NT2/D1 (cell line): ENCODE measurements around the gene HAND2.

Source experiments
- DNase-seq: peaks from one replicate; pipeline ENCODE4 v3.0.0-alpha.2; 2011; ENCODE audit warnings: low read depth, low spot score
- H3K27me3 ChIP-seq: 2 replicates; pipeline ENCODE4 v1.6.0; 2011; ENCODE audit warnings: mild to moderate bottlenecking; ENCODE audit not compliant: insufficient read length, insufficient read depth
- H3K36me3 ChIP-seq: 2 replicates; pipeline ENCODE4 v1.6.1; 2011; ENCODE audit warnings: mild to moderate bottlenecking, low read length, mixed read lengths; ENCODE audit not compliant: insufficient read depth, insufficient read length
- H3K4me1 ChIP-seq: 2 replicates; pipeline ENCODE4 v1.5.1; 2011; ENCODE audit not compliant: insufficient read depth, insufficient read length
- H3K4me3 ChIP-seq: 2 replicates; pipeline ENCODE4 v1.5.1; 2011; ENCODE audit warnings: low read depth; ENCODE audit not compliant: insufficient read length
- H3K9ac ChIP-seq: 2 replicates; pipeline ENCODE4 v1.6.0; 2011; ENCODE audit warnings: low read depth; ENCODE audit not compliant: insufficient read length
- H3K9me3 ChIP-seq: 2 replicates; pipeline ENCODE4 v1.5.1; 2011; ENCODE audit warnings: mild to moderate bottlenecking, low read length; ENCODE audit not compliant: insufficient read depth
- SUZ12 ChIP-seq: IDR thresholded peaks from 2 replicates; pipeline ENCODE4 v1.6.1; 2011; ENCODE audit not compliant: insufficient read length, insufficient read depth; ENCODE audit errors: extremely low read depth
- YY1 ChIP-seq: IDR thresholded peaks from 2 replicates; pipeline ENCODE4 v1.6.1; 2011; ENCODE audit not compliant: insufficient read length, insufficient read depth
- ZNF274 ChIP-seq: IDR thresholded peaks from 2 replicates; pipeline ENCODE4 v1.6.1; 2011; ENCODE audit warnings: mild to moderate bottlenecking, low read depth, low read length

Gene HAND2

GRCh38 chr4:173509036-173510001 lies 20.7 kb downstream of the HAND2 start:
- peaks cover 4% of the 10 kb centered on the region for H3K36me3 ChIP-seq
- H3K27me3 ChIP-seq: peaks cover 95% of the 10 kb centered on the region
- TF ChIP-seq ZNF274 (no peak), SUZ12 (peak; percentile 80)
- H3K9me3 ChIP-seq: no peaks in the 10 kb centered on the region
- H3K9ac ChIP-seq: peak overlapping the region; percentile 70
- peak overlapping the region; percentile 47 for H3K4me3 ChIP-seq
- DNase-seq: no peak
- no peaks in the 10 kb centered on the region for H3K4me1 ChIP-seq

GRCh38 chr4:173508386-173509035 lies 21.5 kb downstream of the HAND2 start:
- no peak for TF ChIP-seq ZNF274
- TF ChIP-seq YY1: no peak
- TF ChIP-seq SUZ12: no peak
- Histone ChIP-seq H3K9ac (no peak overlapping the region), H3K36me3 (peaks cover 4% of the 10 kb centered on the region), H3K4me1 (no peaks in the 10 kb centered on the region), H3K9me3 (no peaks in the 10 kb centered on the region), H3K27me3 (peaks cover 87% of the 10 kb centered on the region), H3K4me3 (peak overlapping the region; percentile 47)
- DNase-seq: no peak

DNA sequence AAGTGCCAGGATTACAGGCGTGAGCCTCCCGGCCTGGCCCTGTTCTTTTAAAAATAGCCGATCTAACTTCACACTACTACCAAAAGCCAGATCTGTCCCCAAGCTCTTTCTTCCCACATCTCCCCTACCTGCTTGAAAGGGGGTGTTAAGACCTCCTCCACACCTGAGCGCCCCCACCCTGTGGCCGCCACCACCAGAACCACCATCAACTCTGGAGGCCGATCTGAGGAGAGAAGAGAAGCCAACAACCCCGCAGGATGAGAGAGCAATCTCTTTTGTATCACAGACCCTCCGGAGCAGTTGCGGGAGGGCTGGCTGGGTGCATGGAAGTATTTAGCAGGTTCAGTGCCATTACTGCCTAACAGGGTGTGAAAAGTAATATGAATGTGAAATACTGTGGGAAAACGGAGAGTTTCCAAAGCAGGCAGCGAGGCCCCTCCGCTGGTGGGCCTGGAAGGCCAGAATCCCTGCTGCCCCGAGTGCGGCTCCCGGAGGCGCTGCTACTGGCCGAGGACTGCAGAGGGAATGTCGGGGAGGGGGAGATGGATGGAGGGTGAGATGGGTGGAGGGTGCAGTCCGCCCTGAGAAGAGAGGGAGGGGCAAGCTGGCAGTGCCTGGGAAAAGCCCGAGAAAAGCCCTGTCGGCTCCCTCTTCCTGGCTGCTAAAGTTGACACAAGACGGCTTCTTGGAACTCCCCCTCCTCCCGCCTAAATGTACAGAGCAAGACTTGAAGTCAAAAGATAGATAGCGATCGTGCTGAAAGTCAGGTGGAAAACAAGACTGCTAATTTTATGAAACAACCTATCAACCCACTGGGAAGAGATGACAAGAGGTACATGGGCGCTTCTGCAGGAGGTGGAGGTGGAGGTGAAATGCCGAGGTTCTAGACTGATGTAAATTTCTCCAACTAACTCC lies 22.3 kb downstream of the HAND2 start:
- TF ChIP-seq SUZ12 (no peak), YY1 (no peak), ZNF274 (no peak)
- H3K4me1 ChIP-seq: no peaks in the 10 kb centered on the region
- DNase-seq: no peak
- peaks cover 4% of the 10 kb centered on the region for H3K36me3 ChIP-seq
- H3K4me3 ChIP-seq: no peak overlapping the region
- no peaks in the 10 kb centered on the region for H3K9me3 ChIP-seq
- no peak overlapping the region for H3K9ac ChIP-seq
- H3K27me3 ChIP-seq: peaks cover 79% of the 10 kb centered on the region

- Histone ChIP-seq H3K9me3 (no peaks in the 10 kb centered on the region), H3K9ac (peak overlapping the region; percentile 57), H3K4me3 (peak overlapping the region; percentile 22), H3K36me3 (peaks cover 4% of the 10 kb centered on the region), H3K27me3 (peaks cover 69% of the 10 kb centered on the region), H3K4me1 (no peaks in the 10 kb centered on the region)
- DNase-seq: no peak
- TF ChIP-seq SUZ12 (no peak), ZNF274 (no peak), YY1 (no peak)
Measured at GRCh38 chr4:173506597-173507211, 23.3 kb downstream of the HAND2 start.

DNA sequence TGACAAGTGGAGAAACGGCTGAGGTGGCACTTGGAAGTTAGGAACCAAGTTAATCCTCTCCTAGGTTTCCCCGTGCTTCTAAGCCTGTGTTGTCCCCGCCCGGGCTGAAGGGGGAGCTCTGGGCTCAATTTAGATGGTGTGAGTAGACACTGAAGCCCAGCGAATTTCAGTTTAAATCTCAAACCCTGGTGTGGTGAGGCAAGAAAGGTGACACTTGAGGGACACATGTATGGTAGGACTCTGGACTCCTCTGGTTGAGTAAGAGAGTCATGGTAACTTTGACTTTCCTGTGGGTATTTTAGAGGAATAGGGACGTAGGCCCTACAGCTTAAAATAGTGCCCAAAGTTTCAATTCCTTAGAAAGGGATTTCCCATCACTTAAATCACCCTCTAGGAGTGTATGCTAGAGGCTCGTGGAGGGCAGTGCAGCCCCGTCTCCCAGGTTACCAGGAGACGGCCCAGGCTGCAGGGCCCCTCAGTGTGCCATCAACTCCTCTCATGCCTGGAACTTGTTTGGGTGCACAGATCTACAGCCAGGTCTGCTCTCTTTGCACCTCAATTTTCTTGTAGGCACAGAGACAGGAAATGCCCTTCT lies 24.0 kb downstream of the HAND2 start:
- DNase-seq: no peak
- no peaks in the 10 kb centered on the region for H3K4me1 ChIP-seq
- TF ChIP-seq ZNF274: no peak
- TF ChIP-seq YY1: no peak
- no peak for TF ChIP-seq SUZ12
- peak overlapping the region; percentile 22 for H3K4me3 ChIP-seq
- peaks cover 4% of the 10 kb centered on the region for H3K36me3 ChIP-seq
- no peaks in the 10 kb centered on the region for H3K9me3 ChIP-seq
- H3K9ac ChIP-seq: no peak overlapping the region
- peaks cover 62% of the 10 kb centered on the region for H3K27me3 ChIP-seq

- Histone ChIP-seq H3K9ac (no peak overlapping the region), H3K4me1 (no peaks in the 10 kb centered on the region), H3K27me3 (peaks cover 43% of the 10 kb centered on the region)
Measured at GRCh38 chr4:173504181-173504503, 25.9 kb downstream of the HAND2 start.

More at GRCh38 chr4:173504181-173504503, 25.9 kb downstream of the HAND2 start:
- Histone ChIP-seq H3K4me3 (no peak overlapping the region), H3K9me3 (no peaks in the 10 kb centered on the region), H3K36me3 (no peaks in the 10 kb centered on the region)
- TF ChIP-seq SUZ12 (no peak), YY1 (no peak), ZNF274 (no peak)
- no peak for DNase-seq
